Measurements from ENCODE around the gene ODF4. TPM values are rescaled to one million over a fixed set of nuclear protein-coding genes. Genes with fewer than 3 reads are reported as not detected.
"Not testable (repeated sequence)": the region's sequence is repeated elsewhere in the genome, so short reads cannot be mapped to it uniquely, and the experiment has no call there.

The ODF4 gene
- total and polyA plus RNA-seq, 7 experiments from 2014 or later: not detected

DNA sequence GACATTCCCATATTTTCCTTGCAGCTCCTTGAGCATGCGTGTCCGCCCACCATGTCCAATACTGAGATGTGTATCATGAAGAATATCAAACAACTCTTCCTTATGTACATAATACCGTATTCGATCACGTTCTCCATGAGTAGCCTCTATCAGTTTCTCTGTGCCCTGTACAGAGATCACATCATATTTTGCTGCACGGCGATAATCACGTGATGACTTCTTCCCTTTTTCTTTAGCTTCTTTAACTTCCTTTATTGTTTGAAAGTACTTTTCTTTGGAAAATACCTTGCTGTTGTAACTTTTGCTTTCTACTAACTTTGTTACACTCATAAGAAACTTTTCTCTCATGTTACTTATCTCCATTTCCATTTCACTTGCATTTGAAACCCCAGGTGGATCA, 30.3 kb downstream of the ODF4 start:
- no peaks in the 10 kb centered on the region for H3K4me1 ChIP-seq (ENCODE audit: control insufficient read depth in 2 of 2, insufficient read depth in 2 of 2, low read length in 2 of 2)
- no peak overlapping the region for H3K4me3 ChIP-seq (ENCODE audit: low read length)
- H3K27ac ChIP-seq (ENCODE audit: low read depth, low read length): no peak overlapping the region
- H3K27me3 Mint-ChIP-seq: no peaks in the 10 kb centered on the region
- CTCF ChIA-PET: no interaction called here
- H3K9me3 Mint-ChIP-seq: no peaks in the 10 kb centered on the region
- POLR2A ChIA-PET: interaction anchor here (0.9 kb wide), 1 partner anchor 182 kb away, joined by 3 read pairs; no protein-coding TSS in a partner anchor
- peak overlapping the region in 4 of 9 donors; percentile 14 to 70 (median 46) for H3K27ac Mint-ChIP-seq
- peaks cover 10 to 25% (median 13%) of the 10 kb centered on the region in 5 donors for H3K36me3 Mint-ChIP-seq
- H3K4me1 Mint-ChIP-seq: peaks cover 0 to 13% (median 9%) of the 10 kb centered on the region in 7 donors
- DNase-seq (no peak), ATAC-seq (no peak)
- H3K4me3 Mint-ChIP-seq: no peak overlapping the region
- H3K27me3 ChIP-seq (ENCODE audit: control insufficient read depth in 2 of 2, insufficient read depth in 2 of 2, low read length in 2 of 2): no peaks in the 10 kb centered on the region
- H3K36me3 ChIP-seq (ENCODE audit: control insufficient read depth in 2 of 3, insufficient read depth in 3 of 3, low read length in 3 of 3): peaks cover 2 to 20% (median 11%) of the 10 kb centered on the region in 3 experiments
- H3K9me3 ChIP-seq (ENCODE audit: control insufficient read depth in 2 of 3, low read length in 3 of 3): no peaks in the 10 kb centered on the region
- intact Hi-C loops (cut with micrococcal nuclease): no loop called here

DNA sequence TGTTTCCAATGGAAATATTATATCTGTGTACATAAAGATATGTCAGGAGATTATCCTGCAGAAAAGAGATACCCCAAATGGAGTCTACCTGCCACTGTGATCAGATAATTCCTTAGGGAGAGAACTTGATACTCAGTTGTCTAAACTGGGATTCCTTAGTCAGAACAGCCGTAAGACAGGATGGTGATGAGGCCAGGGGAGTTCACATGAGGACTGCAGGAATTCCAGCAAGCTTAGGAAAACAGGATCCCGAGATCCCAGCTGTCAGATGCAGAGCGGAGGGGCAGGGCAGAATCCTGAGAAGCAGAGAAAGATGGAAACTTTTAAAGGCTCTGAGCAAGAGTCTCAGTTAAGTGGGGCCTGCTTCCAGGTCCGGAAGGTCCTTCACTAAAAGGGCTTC, 32.1 kb downstream of the ODF4 start:
- H3K27ac Mint-ChIP-seq: peak overlapping the region in 2 of 9 donors; percentile 18 to 68
- peaks cover 12 to 28% (median 20%) of the 10 kb centered on the region in 7 donors for H3K4me1 Mint-ChIP-seq
- intact Hi-C loops (cut with micrococcal nuclease): no loop called here
- H3K36me3 ChIP-seq (ENCODE audit: control insufficient read depth in 2 of 3, insufficient read depth in 3 of 3, low read length in 3 of 3): peaks cover 4 to 20% (median 11%) of the 10 kb centered on the region in 3 experiments
- no peaks in the 10 kb centered on the region for H3K27me3 ChIP-seq (ENCODE audit: control insufficient read depth in 2 of 2, insufficient read depth in 2 of 2, low read length in 2 of 2)
- ATAC-seq: no peak
- H3K27me3 Mint-ChIP-seq: no peaks in the 10 kb centered on the region
- ChIA-PET POLR2A (no interaction called here), CTCF (no interaction called here)
- H3K4me3 ChIP-seq (ENCODE audit: low read length): no peak overlapping the region
- no peaks in the 10 kb centered on the region for H3K9me3 ChIP-seq (ENCODE audit: control insufficient read depth in 2 of 3, low read length in 3 of 3)
- H3K27ac ChIP-seq (ENCODE audit: low read depth, low read length): no peak overlapping the region
- H3K36me3 Mint-ChIP-seq: peaks cover 13 to 22% (median 15%) of the 10 kb centered on the region in 5 donors
- H3K4me1 ChIP-seq (ENCODE audit: control insufficient read depth in 2 of 2, insufficient read depth in 2 of 2, low read length in 2 of 2): peaks cover 8 to 11% of the 10 kb centered on the region in 2 donors
- H3K9me3 Mint-ChIP-seq: no peaks in the 10 kb centered on the region
- DNase-seq: no peak
- no peak overlapping the region for H3K4me3 Mint-ChIP-seq

DNA sequence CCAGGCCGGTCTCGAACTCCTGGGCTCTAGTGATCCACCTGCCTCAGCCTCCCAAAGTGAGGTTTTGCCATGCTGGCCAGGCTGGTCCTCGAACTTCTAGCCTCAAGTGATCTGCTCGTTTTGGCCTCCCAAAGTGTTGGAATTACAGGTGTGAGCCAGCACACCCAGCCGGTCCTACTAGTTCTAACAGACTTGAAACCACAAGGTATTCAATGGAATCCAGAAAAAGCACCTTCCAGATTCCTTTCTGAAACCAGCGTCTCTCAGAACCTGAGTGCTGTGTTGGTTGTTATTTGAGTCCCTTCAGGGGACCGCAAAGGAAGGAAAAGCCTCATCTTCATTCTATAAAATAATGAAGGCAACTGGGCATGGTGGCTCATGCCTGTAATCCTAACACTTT, 32.8 kb downstream of the ODF4 start:
- Mint-ChIP-seq H3K36me3 (peaks cover 13 to 25% (median 18%) of the 10 kb centered on the region in 5 donors), H3K4me3 (no peak overlapping the region)
- CTCF ChIA-PET: no interaction called here

DNA sequence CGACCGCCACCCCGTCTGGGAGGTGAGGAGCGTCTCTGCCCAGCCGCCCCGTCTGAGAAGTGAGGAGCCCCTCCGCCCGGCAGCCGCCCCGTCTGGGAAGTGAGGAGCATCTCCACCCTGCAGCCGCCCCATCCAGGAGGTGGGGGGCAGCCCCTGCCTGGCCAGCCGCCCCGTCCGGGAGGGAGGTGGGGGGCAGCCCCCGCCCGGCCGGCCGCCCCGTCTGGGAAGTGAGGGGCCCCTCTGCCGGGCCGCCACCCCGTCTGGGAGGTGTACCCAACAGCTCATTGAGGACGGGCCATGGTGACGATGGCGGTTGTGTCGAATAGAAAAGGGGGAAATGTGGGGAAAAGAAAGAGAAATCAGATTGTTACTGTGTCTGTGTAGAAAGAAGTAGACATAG, 34.2 kb downstream of the ODF4 start:
- H3K36me3 ChIP-seq (ENCODE audit: control insufficient read depth in 2 of 3, insufficient read depth in 3 of 3, low read length in 3 of 3): peaks cover 11 to 36% (median 27%) of the 10 kb centered on the region in 3 experiments
- peaks cover 13 to 16% of the 10 kb centered on the region in 2 donors for H3K4me1 ChIP-seq (ENCODE audit: control insufficient read depth in 2 of 2, insufficient read depth in 2 of 2, low read length in 2 of 2)
- H3K27ac Mint-ChIP-seq; CTCF ChIA-PET; ATAC-seq; DNase-seq; H3K9me3 ChIP-seq (ENCODE audit: control insufficient read depth in 2 of 3, low read length in 3 of 3); H3K27ac ChIP-seq (ENCODE audit: low read depth, low read length); intact Hi-C loops (cut with micrococcal nuclease); H3K4me3 ChIP-seq (ENCODE audit: low read length); H3K9me3 Mint-ChIP-seq; POLR2A ChIA-PET; H3K27me3 ChIP-seq (ENCODE audit: control insufficient read depth in 2 of 2, insufficient read depth in 2 of 2, low read length in 2 of 2); H3K4me3 Mint-ChIP-seq; H3K27me3 Mint-ChIP-seq: not testable (repeated sequence)
- Mint-ChIP-seq H3K4me1 (peaks cover 25 to 42% (median 30%) of the 10 kb centered on the region in 7 donors), H3K36me3 (peaks cover 12 to 33% (median 23%) of the 10 kb centered on the region in 5 donors)

More for the DNA sequence above, 32.8 kb downstream of the ODF4 start:
- ATAC-seq: no peak
- intact Hi-C loops (cut with micrococcal nuclease): no loop called here
- Histone ChIP-seq H3K4me3 (ENCODE audit: low read length) (no peak overlapping the region), H3K4me1 (ENCODE audit: control insufficient read depth in 2 of 2, insufficient read depth in 2 of 2, low read length in 2 of 2) (peaks cover 13 to 16% of the 10 kb centered on the region in 2 donors), H3K9me3 (ENCODE audit: control insufficient read depth in 2 of 3, low read length in 3 of 3) (no peaks in the 10 kb centered on the region), H3K36me3 (ENCODE audit: control insufficient read depth in 2 of 3, insufficient read depth in 3 of 3, low read length in 3 of 3) (peaks cover 8 to 25% (median 17%) of the 10 kb centered on the region in 3 experiments), H3K27ac (ENCODE audit: low read depth, low read length) (no peak overlapping the region), H3K27me3 (ENCODE audit: control insufficient read depth in 2 of 2, insufficient read depth in 2 of 2, low read length in 2 of 2) (no peaks in the 10 kb centered on the region)
- H3K27ac Mint-ChIP-seq: peak overlapping the region in 2 of 9 donors; percentile 32 to 64
- H3K27me3 Mint-ChIP-seq: no peaks in the 10 kb centered on the region
- H3K4me1 Mint-ChIP-seq: peaks cover 18 to 34% (median 23%) of the 10 kb centered on the region in 7 donors
- H3K9me3 Mint-ChIP-seq: no peaks in the 10 kb centered on the region
- DNase-seq: no peak
- POLR2A ChIA-PET: no interaction called here

DNA sequence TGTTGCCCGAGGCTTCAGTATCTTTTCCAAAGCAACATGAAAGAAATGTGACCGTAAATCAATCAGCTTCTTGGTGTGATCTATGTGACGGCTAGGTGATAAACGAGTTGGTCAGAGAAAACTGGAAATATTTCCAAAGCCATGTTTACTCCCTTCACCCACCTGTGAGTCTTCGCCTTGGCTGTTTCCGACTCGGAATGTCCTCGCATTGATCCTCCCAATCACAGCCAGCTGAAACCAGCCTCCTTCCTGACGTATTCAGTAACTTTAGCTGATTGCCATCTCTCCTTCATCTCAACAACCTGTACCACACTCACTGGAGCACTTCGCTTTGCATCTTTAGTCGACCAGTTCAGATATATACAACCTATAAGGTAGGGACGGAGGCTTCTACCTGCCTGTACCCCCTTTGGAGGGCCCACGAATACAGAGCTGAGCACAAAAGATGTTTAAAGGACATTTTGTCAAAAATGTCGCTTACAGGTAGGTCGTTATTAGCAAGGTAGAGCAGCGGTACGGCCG, 36.2 kb downstream of the ODF4 start:
- no peaks in the 10 kb centered on the region for H3K27me3 ChIP-seq (ENCODE audit: control insufficient read depth in 2 of 2, insufficient read depth in 2 of 2, low read length in 2 of 2)
- H3K36me3 ChIP-seq (ENCODE audit: control insufficient read depth in 2 of 3, insufficient read depth in 3 of 3, low read length in 3 of 3): peaks cover 22 to 44% (median 34%) of the 10 kb centered on the region in 3 experiments
- H3K4me3 ChIP-seq (ENCODE audit: low read length): peak overlapping the region; percentile 87
- peak in 1 of 9 donors; percentile 20 for DNase-seq
- peak overlapping the region; percentile 62 to 94 (median 92) for H3K27ac Mint-ChIP-seq
- intact Hi-C loops (cut with micrococcal nuclease): loop anchor here in 1 of 2 donors (1.0 kb wide), 1 partner anchor 128 kb away; no protein-coding TSS in a partner anchor
- H3K36me3 Mint-ChIP-seq: peaks cover 0 to 30% (median 25%) of the 10 kb centered on the region in 5 donors
- H3K27ac ChIP-seq (ENCODE audit: low read depth, low read length): peak overlapping the region; percentile 80
- no peaks in the 10 kb centered on the region for H3K9me3 ChIP-seq (ENCODE audit: control insufficient read depth in 2 of 3, low read length in 3 of 3)
- ChIA-PET POLR2A (interaction anchor here (0.6 to 1.6 kb wide), 6 partner anchors 18 to 1246 kb away, joined by 3 to 6 read pairs (median 3); no protein-coding TSS in a partner anchor), CTCF (interaction anchor here (0.5 to 1.9 kb wide), 4 partner anchors 35 to 898 kb away, joined by 3 to 7 read pairs (median 3); no protein-coding TSS in a partner anchor)
- peak overlapping the region; percentile 82 to 96 (median 90) for H3K4me3 Mint-ChIP-seq
- no peaks in the 10 kb centered on the region for H3K9me3 Mint-ChIP-seq
- H3K4me1 ChIP-seq (ENCODE audit: control insufficient read depth in 2 of 2, insufficient read depth in 2 of 2, low read length in 2 of 2): peaks cover 21 to 25% of the 10 kb centered on the region in 2 donors
- ATAC-seq: no peak
- H3K27me3 Mint-ChIP-seq: no peaks in the 10 kb centered on the region
- peaks cover 27 to 54% (median 39%) of the 10 kb centered on the region in 7 donors for H3K4me1 Mint-ChIP-seq

DNA sequence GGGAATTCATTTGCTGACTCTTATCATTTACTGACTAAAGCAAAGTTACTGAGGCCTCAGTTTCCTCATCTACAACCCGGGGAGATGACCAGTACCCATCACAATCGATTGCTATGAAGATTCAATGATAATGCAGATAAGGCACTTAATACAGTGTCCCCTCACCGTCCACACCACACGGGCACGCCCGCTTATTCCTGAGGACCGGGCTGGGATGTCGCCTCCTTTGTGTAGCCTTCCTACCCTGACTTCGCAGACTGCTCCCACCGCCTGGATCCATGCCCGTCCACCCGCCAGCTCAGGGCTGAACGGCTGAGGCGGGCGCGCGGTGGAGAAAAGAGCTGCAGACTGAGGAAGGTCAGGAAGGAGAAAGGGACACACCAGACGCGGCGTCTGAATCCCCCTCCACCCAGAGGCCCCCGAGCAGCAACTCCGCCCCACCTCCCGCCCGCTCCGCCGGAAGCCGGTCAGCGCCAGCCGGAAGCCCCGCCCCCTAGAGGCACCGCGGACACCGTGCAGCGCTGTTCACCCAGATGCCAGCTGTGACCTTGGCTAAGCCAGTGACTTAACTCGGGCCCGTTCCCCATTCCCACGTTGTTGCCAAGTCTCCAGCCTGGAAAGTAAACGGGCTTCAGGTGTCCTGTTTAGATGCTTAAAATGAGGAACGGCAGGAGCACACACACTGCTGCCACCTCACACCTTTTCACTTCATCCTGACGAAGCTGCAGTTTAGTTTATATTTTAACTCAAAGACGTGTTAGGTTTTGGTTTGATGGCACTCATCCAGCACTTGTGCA, 36.8 kb downstream of the ODF4 start, which contains the start of gene KRABD2:
KRABD2 (minus strand) TSS at position 434 of the 797 bp plus-strand sequence.
- H3K36me3 ChIP-seq (ENCODE audit: control insufficient read depth in 2 of 3, insufficient read depth in 3 of 3, low read length in 3 of 3): peaks cover 26 to 46% (median 36%) of the 10 kb centered on the region in 3 experiments
- no peaks in the 10 kb centered on the region for H3K9me3 Mint-ChIP-seq
- intact Hi-C loops (cut with micrococcal nuclease): loop anchor here in 1 of 2 donors (1.0 kb wide), 2 partner anchors 129 to 365 kb away; no protein-coding TSS in a partner anchor
- H3K4me3 ChIP-seq (ENCODE audit: low read length): peak within 1 kb of the TSS; percentile 87
- no peaks in the 10 kb centered on the region for H3K27me3 Mint-ChIP-seq
- DNase-seq (peak; percentile 77 to 92 (median 85)), ATAC-seq (peak; percentile 100)
- peak within 1 kb of the TSS; percentile 82 to 96 (median 90) for H3K4me3 Mint-ChIP-seq
- ChIA-PET POLR2A (interaction anchor here (0.6 to 1.6 kb wide), 10 partner anchors 9 to 802 kb away, joined by 3 to 6 read pairs (median 4); partner anchors contain the start of genes NDEL1 and SLC25A35), CTCF (interaction anchor here (0.5 to 1.9 kb wide), 6 partner anchors 9 to 899 kb away, joined by 3 to 7 read pairs (median 4); no protein-coding TSS in a partner anchor)
- peaks cover 28 to 31% of the 10 kb centered on the region in 2 donors for H3K4me1 ChIP-seq (ENCODE audit: control insufficient read depth in 2 of 2, insufficient read depth in 2 of 2, low read length in 2 of 2)
- H3K27ac ChIP-seq (ENCODE audit: low read depth, low read length): peak within 1 kb of the TSS; percentile 80
- H3K27me3 ChIP-seq (ENCODE audit: control insufficient read depth in 2 of 2, insufficient read depth in 2 of 2, low read length in 2 of 2): no peaks in the 10 kb centered on the region
- peaks cover 0 to 33% (median 31%) of the 10 kb centered on the region in 5 donors for H3K36me3 Mint-ChIP-seq
- peaks cover 32 to 61% (median 46%) of the 10 kb centered on the region in 7 donors for H3K4me1 Mint-ChIP-seq
- peak within 1 kb of the TSS; percentile 62 to 94 (median 92) for H3K27ac Mint-ChIP-seq
- no peaks in the 10 kb centered on the region for H3K9me3 ChIP-seq (ENCODE audit: control insufficient read depth in 2 of 3, low read length in 3 of 3)

All from naive thymus-derived CD4-positive, alpha-beta T cell (primary cell).